RPMI7951 (cell line): ENCODE results near the gene TDP2. TPM values are rescaled to one million over a fixed set of nuclear protein-coding genes. Genes with fewer than 3 reads are reported as not detected.
"Not testable (repeated sequence)": the region's sequence is repeated elsewhere in the genome, so short reads cannot be mapped to it uniquely, and the experiment has no call there.

Source experiments
- DNase-seq: peaks from one replicate; pipeline ENCODE4 v3.0.0-alpha.2; 2012; ENCODE audit warnings: low read depth
- total RNA-seq: library from RNA; depleted of rRNA; stranded (reverse); fragments of >200 nt; shearing (Covaris generic); gene quantifications from 2 replicates; pipeline ENCODE4 v1.2.3, GENCODE V29; 2014

The TDP2 gene
- total RNA-seq, 1 experiment from 2014 or later, result 30.0 TPM

GRCh38 chr6:24683297-24684296, 16.9 kb upstream of the TDP2 start:
- DNase-seq, result no peak

GRCh38 chr6:24680582-24680981, 13.9 kb upstream of the TDP2 start:
- DNase-seq, result no peak

DNA sequence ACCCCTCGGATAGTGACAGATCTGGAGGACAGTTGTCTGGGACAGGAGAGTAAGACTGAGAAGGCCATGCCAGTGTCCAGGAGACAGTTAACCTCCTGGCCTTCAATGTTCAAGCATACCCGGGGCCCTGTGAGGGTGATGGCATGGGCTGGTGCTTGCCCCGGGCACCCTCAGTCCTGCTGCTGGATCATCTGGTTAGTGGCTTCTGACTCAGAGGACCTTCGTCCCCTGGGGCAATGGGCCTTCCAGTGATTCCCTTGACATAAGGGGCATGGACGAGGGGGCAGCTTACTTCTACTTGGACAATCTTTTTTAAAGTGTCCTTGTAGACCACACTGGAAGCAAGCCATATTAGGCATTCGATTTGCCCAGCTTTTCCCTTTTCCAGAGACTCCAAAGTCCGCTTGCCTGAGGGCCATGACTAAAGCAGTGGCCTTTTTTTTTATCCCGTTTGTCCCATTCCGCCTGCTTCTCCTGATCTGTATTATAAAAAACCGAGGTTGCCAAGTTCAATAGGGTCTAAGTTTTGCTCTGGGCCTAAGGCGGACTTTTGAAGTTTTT, 12.2 kb upstream of the TDP2 start:
- peak; percentile 7 for DNase-seq

GRCh38 chr6:24673625-24674024, 6.9 kb upstream of the TDP2 start:
- peak; percentile 21 for DNase-seq

- no peak for DNase-seq
Measured at GRCh38 chr6:24672620-24673182, 6.0 kb upstream of the TDP2 start.

DNA sequence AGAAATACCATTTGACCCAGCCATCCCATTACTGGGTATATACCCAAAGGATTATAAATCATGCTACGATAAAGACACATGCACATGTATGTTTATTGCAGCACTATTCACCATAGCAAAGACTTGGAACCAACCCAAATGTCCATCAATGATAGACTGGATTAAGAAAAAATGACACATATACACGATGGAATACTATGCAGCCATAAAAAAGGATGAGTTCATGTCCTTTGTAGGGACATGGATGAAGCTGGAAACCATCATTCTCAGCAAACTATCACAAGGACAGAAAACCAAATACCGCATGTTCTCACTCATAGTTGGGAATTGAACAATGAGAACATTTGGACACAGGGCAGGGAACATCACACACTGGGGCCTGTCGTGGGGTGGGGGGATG, 4.4 kb upstream of the TDP2 start:
- DNase-seq, result not testable (repeated sequence)

DNA sequence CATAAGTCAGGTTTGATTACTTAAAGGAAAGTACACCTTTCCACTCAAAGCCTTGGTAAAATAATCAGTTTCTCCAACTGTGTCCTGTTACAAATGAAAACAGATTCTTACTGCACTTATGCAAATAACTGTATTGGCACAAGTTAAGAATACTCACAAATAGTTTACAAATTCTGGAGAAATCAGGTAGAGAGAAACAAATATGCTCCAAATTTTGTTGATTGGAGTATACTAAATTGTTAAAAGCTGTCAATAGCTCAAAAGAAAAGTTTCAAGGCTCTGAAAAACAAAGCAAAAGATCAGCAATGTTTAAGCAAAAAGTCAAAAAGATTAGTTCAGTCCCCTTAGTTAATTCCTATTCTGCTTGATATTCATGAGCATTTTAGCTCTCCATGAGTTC, 3.8 kb upstream of the TDP2 start:
- DNase-seq, result not testable (repeated sequence)

- no peak for DNase-seq
Measured at GRCh38 chr6:24668997-24669361, 2.3 kb upstream of the TDP2 start.

DNA sequence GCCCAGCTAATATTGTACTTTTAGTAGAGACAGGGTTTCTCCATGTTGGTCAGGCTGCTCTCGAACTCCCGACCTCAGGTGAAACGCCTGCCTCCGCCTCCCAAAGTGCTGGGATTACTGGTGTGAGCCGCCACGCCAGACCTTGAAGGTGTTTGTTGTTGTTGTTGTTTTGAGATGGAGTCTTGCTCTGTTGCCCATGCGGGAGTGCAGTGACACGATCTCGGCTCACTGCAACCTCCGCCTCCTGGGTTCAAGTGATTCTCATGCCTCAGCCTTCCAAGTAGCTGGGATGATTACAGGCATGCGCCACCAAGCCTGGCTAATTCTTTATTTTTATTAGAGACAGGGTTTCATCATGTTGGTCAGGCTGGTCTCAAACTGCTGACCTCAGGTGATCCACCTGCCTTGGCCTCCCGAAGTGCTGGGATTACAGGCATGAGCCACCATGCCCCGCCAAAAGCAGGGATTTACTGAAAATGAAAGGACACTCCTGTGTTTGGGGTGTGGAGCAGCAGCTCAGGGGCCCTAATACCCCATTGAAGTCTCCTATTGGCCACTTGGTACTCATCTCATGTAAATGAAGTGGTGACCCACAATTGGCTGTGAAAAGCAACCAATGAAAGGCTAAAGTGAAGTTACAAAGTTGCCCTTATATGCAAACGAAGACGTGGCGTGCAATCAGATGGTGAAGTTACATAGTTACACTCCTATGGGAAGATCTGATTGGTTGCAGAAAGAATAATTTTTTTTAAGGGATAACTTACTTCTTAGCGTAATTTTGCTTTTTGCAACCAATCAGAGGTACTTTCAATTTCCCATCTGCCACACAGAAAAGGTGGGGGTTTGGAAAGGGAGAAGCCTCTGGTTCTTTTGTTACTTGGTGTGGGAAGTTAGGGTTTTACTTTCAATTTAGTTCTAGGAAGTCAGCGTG, 1.6 kb upstream of the TDP2 start:
- DNase-seq, result not testable (repeated sequence)

- peak; percentile 10 for DNase-seq
Measured at GRCh38 chr6:24667378-24667803, 692 bp upstream of the TDP2 start.

- peak; percentile 37 for DNase-seq
Measured at GRCh38 chr6:24666097-24666640, 530 bp downstream of the TDP2 start.

- DNase-seq, result no peak
Measured at GRCh38 chr6:24664046-24664987, 2.4 kb downstream of the TDP2 start.

- DNase-seq, result no peak
Measured at GRCh38 chr6:24663189-24663588, 3.5 kb downstream of the TDP2 start.

DNA sequence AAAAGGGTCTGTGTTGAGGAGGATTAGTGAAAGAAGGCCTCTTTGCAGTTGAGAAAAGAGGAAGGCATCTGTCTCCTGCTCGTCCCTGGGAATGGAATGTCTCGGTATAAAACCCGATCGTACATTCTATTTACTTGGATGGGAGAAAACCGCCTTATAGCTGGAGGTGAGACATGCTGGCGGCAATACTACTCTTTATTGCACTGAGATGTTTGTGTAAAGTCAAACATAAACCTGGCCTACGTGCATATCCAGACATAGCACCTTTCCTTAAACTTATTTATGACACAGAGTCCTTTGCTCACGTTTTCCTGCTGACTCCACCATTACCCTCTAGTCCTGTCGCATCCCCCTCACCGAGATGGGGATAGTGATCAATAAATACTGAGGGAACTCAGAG, 4.5 kb downstream of the TDP2 start:
- no peak for DNase-seq

GRCh38 chr6:24661759-24662158, 4.9 kb downstream of the TDP2 start:
- not testable (repeated sequence) for DNase-seq

GRCh38 chr6:24660105-24660504, 6.6 kb downstream of the TDP2 start:
- no peak for DNase-seq

- no peak for DNase-seq
Measured at GRCh38 chr6:24659561-24659960, 7.1 kb downstream of the TDP2 start.

DNA sequence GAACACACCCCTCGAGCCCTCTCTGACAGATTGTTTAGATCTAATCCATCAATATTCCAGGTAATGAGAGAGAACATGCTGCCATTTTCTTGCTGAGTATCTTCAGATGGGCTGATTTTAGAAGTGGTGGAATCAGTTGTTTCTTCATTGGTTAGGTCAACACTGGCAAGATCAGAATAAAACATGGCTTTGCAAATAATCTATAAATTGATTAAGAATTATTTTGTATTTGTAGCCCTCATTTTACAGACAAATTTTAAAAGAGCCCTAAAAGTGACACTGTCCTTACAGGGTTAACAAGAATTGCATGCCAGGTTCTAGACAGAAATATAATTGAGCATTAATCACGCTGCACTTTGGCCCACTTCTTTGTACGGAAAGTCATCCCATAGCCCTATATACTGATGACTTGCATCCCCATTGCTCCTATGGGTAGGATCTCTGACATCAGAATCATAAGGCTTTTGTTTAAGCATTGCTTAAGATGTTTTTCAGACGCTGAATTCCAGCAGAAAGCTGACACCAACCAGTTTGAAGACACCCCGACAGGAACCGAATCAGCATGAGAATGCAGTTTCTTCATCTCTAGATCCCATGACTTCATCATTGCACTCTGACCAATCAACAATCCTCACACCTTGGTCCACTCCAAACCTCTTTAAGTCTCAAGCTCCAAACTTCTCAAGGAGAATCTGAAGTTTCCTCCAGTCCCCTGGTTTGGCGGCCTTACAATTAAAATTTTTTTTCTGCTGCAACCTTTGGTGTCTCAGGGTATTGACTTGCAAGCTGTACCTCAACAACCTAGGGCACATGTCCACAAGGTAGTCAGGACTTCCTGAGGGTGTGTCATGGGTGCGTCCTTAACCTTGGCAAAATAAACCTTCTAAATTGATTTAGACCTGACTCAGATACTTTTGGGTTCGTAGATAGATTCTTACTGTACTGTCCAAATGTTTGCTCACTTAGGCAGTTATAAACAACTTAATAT, 7.8 kb downstream of the TDP2 start:
- DNase-seq, result no peak

DNA sequence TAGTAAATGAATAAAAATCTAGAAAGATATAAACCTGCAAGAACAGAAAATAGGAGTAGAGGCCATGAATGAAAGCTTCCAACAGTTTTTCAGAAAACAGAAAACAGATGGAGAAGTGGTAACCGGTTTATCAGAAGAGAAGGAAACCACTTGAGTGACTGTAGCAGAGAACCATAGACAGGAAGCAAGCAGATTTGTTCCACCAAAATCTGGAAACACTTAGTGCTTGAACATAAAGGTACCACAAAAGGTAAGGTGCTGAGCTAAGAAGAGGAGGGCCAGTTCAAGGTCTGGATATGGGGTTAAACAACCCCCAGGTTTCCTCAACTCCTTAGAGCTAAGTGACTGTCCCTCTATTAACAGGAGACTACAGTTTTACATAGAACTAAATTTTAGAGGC, 11.5 kb downstream of the TDP2 start:
- no peak for DNase-seq
